Uterus (tissue), 2 donors: ENCODE results near the gene HINT1.

Experiments used
- POLR2A ChIP-seq, 2 donors: fragments of 450-650 bp; IDR thresholded peaks; one replicate each; pipeline ENCODE4 v1.6.1; 2016; ENCODE audit warnings: antibody characterized with exemption in 2 of 2, mild to moderate bottlenecking in 1 of 2, moderate library complexity in 1 of 2
- TF ChIP-seq, protein P1 (sequence below), 4 experiments: fragments of 200-600 bp in 2 of 4; fragments of 450-650 bp in 2 of 4; sonication (generic) in 2 of 4; IDR thresholded peaks; one replicate each; pipeline ENCODE4 v1.5.1; 2016 to 2019; ENCODE audit warnings: antibody characterized with exemption in 4 of 4, mild to moderate bottlenecking in 2 of 4, moderate library complexity in 1 of 4

DNA sequence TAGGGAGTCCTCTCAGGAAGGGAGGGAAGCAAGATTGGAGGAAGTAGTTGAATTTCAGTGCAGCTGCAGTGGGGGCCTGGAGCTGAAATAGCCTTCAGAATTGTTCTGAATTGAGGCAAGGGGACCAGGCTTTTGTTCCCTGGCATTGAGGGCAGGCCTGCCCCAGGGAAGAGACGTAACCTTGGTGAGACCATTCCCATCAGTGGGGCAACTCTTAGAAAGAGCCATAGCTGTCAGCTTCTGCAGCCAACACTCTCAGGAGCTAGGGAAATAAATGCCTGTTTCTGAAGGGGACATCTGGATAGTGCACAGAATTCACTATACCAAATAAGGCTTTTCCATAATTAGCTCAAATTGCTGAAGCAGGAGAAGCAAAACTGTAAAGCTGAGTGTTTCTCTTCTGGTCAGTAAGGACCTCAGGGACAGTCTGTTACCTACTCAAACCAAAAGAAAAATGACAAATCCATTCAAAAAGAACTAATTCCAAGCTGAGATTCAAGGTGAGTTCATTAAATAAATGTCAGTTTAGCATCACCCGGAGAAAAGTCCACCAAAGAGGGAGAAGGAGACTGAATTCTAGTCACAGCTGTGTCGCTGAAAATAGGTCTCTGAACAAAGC lies 49.7 kb upstream of the HINT1 start:
- TF ChIP-seq, protein P1, sequence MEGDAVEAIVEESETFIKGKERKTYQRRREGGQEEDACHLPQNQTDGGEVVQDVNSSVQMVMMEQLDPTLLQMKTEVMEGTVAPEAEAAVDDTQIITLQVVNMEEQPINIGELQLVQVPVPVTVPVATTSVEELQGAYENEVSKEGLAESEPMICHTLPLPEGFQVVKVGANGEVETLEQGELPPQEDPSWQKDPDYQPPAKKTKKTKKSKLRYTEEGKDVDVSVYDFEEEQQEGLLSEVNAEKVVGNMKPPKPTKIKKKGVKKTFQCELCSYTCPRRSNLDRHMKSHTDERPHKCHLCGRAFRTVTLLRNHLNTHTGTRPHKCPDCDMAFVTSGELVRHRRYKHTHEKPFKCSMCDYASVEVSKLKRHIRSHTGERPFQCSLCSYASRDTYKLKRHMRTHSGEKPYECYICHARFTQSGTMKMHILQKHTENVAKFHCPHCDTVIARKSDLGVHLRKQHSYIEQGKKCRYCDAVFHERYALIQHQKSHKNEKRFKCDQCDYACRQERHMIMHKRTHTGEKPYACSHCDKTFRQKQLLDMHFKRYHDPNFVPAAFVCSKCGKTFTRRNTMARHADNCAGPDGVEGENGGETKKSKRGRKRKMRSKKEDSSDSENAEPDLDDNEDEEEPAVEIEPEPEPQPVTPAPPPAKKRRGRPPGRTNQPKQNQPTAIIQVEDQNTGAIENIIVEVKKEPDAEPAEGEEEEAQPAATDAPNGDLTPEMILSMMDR (IDR thresholded peaks at IDR 0.05), result no peak
- TF ChIP-seq POLR2A (IDR thresholded peaks at IDR 0.05), result no peak
